ENCODE results near the gene TBXA2R. TPM values are rescaled to one million over a fixed set of nuclear protein-coding genes. Genes with fewer than 3 reads are reported as not detected.

The TBXA2R gene
- total and polyA plus RNA-seq, 2 experiments from 2014 or later = 0.70 to 2.0 TPM

DNA sequence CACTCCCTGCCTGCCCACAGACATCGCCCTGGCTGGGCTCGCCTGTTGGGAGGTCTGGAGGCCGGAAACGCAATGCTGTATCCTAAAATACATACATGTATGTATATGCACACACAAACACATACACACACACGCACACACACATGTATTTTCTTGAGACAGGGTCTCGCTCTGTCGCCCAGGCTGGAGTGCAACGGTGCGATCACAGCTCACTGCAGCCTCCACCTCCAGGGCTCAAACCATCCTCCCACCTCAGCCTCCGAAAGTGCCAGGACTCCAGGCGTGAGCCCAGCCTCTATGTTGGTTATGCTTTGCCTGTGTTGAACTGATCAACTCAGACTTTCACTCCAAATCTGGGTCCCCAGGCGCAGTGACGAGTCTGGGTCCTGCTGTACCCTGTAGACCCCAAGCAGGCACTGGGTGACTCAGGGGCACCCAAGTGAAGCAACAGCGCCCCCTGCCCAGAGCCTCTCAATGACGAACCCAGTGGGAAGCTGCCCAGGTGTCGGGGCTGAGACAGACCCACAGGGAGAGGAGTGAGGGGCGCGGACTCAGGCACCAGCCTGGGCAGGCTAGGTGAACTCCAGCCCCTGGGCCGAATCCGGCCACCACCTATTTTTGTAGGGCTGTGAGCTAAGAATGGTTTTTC, 47.3 kb upstream of the TBXA2R start:
- no peaks in the 10 kb centered on the region for H3K79me2 ChIP-seq
- no peaks in the 10 kb centered on the region for H3K36me3 ChIP-seq (replicated peaks; ENCODE audit: insufficient read depth, low read depth)
- no peak for DNase-seq (ENCODE audit: low spot score)
- WGBS (ENCODE audit: low lambda C conversion rate, missing lambda C conversion rate) = 97% methylated on average over 20 of the region's 20 CpGs
- H3K9me2 ChIP-seq (replicated peaks; ENCODE audit: insufficient read depth) = no peaks in the 10 kb centered on the region
- no peak overlapping the region for H3K4me3 ChIP-seq
- no peaks in the 10 kb centered on the region for H4K20me1 ChIP-seq (ENCODE audit: insufficient read depth, poor library complexity, severe bottlenecking)
- TF ChIP-seq, protein P1, sequence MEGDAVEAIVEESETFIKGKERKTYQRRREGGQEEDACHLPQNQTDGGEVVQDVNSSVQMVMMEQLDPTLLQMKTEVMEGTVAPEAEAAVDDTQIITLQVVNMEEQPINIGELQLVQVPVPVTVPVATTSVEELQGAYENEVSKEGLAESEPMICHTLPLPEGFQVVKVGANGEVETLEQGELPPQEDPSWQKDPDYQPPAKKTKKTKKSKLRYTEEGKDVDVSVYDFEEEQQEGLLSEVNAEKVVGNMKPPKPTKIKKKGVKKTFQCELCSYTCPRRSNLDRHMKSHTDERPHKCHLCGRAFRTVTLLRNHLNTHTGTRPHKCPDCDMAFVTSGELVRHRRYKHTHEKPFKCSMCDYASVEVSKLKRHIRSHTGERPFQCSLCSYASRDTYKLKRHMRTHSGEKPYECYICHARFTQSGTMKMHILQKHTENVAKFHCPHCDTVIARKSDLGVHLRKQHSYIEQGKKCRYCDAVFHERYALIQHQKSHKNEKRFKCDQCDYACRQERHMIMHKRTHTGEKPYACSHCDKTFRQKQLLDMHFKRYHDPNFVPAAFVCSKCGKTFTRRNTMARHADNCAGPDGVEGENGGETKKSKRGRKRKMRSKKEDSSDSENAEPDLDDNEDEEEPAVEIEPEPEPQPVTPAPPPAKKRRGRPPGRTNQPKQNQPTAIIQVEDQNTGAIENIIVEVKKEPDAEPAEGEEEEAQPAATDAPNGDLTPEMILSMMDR (IDR thresholded peaks at IDR 0.05; ENCODE audit: poor library complexity) = no peak
- no peak for TF ChIP-seq EZH2phosphoT487 (IDR thresholded peaks at IDR 0.05; ENCODE audit: low read depth, severe bottlenecking, unreplicated experiment)
- no peak for TF ChIP-seq EZH2 (IDR thresholded peaks at IDR 0.05; ENCODE audit: borderline replicate concordance)
- no peaks in the 10 kb centered on the region for H3K27me3 ChIP-seq
- no peak overlapping the region for H3K4me2 ChIP-seq
- H3K4me1 ChIP-seq (ENCODE audit: insufficient read depth) = no peaks in the 10 kb centered on the region
- no peak overlapping the region for H2AFZ ChIP-seq
- H3K9me3 ChIP-seq (ENCODE audit: low read depth) = no peaks in the 10 kb centered on the region
- H3K27ac ChIP-seq = no peak overlapping the region

DNA sequence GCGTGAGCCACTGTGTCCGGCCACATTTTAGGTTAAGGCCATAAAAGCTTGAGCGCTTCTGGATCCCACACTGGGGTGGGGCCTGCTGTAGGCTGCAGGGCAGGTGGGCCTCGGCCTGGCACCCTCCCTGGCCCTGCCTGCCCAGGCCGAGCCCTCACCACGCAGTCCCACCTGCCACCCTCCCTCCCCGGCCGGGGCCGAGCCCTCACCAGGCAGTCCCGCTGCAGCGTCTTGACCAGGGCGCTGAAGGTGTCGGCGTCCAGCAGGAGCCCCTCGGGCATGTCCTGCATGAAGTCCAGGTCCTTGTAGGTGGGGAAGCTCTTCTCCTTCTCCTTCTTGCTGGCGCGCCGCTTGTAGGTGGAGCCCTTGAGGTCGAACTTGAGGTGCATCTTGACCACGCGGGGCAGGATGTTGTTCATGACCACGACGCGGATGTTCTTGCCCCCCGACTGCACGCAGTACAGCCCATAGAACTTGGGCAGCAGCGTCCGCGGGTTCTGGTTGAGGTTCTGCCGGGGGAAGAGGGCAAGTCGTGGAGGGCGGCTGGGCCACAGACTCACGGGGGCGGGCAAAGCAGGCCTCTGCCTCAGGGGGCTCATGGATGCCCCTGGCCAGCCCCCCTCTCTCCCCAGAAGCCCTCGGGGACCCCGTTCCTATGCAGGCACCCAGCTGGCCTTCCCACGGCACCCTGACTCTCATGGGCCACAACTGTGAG, 46.6 kb upstream of the TBXA2R start:
- Histone ChIP-seq H3K27ac (no peak overlapping the region), H3K9me3 (ENCODE audit: low read depth) (no peaks in the 10 kb centered on the region), H2AFZ (no peak overlapping the region), H3K9me2 (replicated peaks; ENCODE audit: insufficient read depth) (no peaks in the 10 kb centered on the region), H3K79me2 (no peaks in the 10 kb centered on the region), H3K4me1 (ENCODE audit: insufficient read depth) (no peaks in the 10 kb centered on the region), H3K36me3 (replicated peaks; ENCODE audit: insufficient read depth, low read depth) (no peaks in the 10 kb centered on the region), H3K4me2 (no peak overlapping the region), H4K20me1 (ENCODE audit: insufficient read depth, poor library complexity, severe bottlenecking) (no peaks in the 10 kb centered on the region), H3K4me3 (no peak overlapping the region), H3K27me3 (no peaks in the 10 kb centered on the region)
- TF ChIP-seq, protein P1 (IDR thresholded peaks at IDR 0.05; ENCODE audit: poor library complexity) = no peak
- no peak for TF ChIP-seq EZH2 (IDR thresholded peaks at IDR 0.05; ENCODE audit: borderline replicate concordance)
- no peak for TF ChIP-seq EZH2phosphoT487 (IDR thresholded peaks at IDR 0.05; ENCODE audit: low read depth, severe bottlenecking, unreplicated experiment)
- 97% methylated on average over 32 of the region's 37 CpGs for WGBS (ENCODE audit: low lambda C conversion rate, missing lambda C conversion rate)
- DNase-seq (ENCODE audit: low spot score) = no peak

DNA sequence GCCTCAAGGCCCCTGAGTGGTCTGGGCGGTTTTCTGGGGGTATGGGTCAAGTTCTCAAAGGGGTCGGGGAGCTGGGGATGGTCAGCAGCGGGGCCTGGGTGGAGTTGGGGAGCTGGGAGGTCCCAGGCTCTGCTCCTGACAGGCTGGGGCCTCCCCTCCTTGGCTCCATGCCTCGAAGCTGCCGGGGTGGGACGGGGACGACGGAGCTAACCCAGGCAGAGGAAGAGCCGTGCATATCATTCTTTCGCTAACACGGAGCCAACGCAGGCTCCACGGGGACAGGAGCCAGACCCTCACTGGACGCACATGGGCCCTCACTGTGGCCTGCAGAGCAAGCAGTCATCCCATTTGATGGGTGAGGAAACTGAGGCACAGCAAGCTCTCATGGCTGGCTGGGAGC, 45.7 kb upstream of the TBXA2R start:
- Histone ChIP-seq H3K36me3 (replicated peaks; ENCODE audit: insufficient read depth, low read depth) (no peaks in the 10 kb centered on the region), H4K20me1 (ENCODE audit: insufficient read depth, poor library complexity, severe bottlenecking) (no peaks in the 10 kb centered on the region)
- 98% methylated on average over 14 of the region's 14 CpGs for WGBS (ENCODE audit: low lambda C conversion rate, missing lambda C conversion rate)

More for the DNA sequence above, 45.7 kb upstream of the TBXA2R start:
- TF ChIP-seq EZH2 (IDR thresholded peaks at IDR 0.05; ENCODE audit: borderline replicate concordance) (no peak), EZH2phosphoT487 (IDR thresholded peaks at IDR 0.05; ENCODE audit: low read depth, severe bottlenecking, unreplicated experiment) (no peak)
- TF ChIP-seq, protein P1 (IDR thresholded peaks at IDR 0.05; ENCODE audit: poor library complexity) = no peak
- no peaks in the 10 kb centered on the region for H3K9me2 ChIP-seq (replicated peaks; ENCODE audit: insufficient read depth)
- no peak overlapping the region for H3K4me2 ChIP-seq
- H3K9me3 ChIP-seq (ENCODE audit: low read depth) = no peaks in the 10 kb centered on the region
- no peaks in the 10 kb centered on the region for H3K4me1 ChIP-seq (ENCODE audit: insufficient read depth)
- no peak overlapping the region for H2AFZ ChIP-seq
- no peak for DNase-seq (ENCODE audit: low spot score)
- no peaks in the 10 kb centered on the region for H3K27me3 ChIP-seq
- H3K4me3 ChIP-seq = no peak overlapping the region
- H3K79me2 ChIP-seq = no peaks in the 10 kb centered on the region
- H3K27ac ChIP-seq = no peak overlapping the region
